ENCODE data around the gene NEMP2.
"Not testable (repeated sequence)": the region's sequence is repeated elsewhere in the genome, so short reads cannot be mapped to it uniquely, and the experiment has no call there.

Gene NEMP2

GRCh38 chr2:190488516-190489233, 45.8 kb downstream of the NEMP2 start:
- DNase-seq, result no peak

DNA sequence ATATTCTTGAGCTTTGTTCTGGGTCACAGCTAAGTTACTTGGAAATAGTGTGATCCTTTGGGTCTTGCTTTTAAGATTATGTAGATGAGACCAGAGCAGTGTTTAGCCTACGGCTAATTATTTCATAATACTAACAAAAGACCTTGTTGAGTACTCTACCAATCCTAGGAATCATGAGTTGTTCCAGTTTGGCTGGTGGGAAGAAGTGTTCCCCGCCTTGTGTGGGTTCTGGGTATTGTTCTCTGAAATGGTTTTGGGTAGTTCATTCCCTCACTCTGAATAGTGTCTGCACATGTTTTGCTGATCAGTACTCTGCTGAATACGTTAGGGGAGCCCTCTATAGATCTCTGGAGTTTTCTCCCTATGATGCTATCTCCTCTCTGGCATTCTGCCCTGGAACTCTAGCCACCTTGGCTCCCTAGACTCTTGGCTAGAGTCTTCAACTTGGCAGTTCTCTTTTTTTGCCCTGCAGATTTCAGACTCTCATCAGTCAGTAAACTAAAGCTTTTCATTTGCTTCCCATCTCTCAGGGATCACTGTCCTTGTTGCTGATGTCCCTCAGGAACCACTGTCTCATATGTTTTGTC, 48.4 kb downstream of the NEMP2 start:
- DNase-seq, result no peak

- no peak for DNase-seq
Measured at GRCh38 chr2:190482451-190482850, 52.1 kb downstream of the NEMP2 start.

DNA sequence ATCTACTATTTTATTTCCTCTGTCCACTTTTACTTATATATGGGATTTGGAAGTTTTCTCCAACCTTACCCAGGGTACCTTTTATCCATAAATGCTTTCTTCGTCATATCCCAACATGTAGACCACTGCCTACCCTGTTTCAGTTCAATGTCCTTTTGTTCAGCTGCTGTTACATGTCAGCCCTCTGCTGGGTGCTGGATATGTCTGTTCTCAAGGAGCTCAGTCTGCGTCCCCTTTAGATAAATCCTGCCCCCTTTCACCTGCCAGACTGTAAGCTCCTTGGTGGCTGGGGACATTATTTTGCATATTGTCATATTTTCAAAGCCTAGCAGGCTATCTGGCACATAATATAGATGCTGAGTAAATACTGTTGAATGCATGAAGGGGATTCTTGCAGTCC, 53.2 kb downstream of the NEMP2 start:
- no peak for DNase-seq

DNA sequence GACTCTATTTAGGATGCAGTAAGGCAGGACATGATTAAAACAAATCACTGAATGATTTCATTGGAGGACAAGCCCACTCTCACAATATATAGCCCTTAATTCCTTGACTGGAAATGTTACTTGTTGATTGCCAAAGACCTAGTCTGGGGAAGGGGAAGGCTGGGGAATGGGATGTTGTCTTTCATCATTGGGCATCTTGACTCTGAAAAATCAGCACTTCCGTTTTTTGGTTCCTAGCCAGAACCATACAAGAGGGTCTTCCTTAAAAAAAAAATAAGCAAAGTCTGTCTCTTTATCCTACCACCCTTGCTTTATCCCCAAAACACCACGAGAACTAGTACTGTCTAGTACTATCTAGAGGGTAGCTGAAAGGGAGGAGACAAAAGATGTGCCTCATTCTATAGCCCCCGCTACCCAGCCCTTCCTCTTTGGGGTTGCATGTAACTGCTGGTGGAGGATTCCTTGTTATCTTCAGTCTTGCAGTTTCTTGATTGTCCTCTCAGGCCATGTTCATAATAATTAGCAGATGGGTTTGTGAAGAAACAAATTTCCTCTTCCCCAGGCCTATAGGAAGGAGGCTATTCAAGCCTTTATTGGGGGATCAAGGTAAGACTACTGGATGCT, 55.8 kb downstream of the NEMP2 start:
- peak; percentile 72 for DNase-seq

DNA sequence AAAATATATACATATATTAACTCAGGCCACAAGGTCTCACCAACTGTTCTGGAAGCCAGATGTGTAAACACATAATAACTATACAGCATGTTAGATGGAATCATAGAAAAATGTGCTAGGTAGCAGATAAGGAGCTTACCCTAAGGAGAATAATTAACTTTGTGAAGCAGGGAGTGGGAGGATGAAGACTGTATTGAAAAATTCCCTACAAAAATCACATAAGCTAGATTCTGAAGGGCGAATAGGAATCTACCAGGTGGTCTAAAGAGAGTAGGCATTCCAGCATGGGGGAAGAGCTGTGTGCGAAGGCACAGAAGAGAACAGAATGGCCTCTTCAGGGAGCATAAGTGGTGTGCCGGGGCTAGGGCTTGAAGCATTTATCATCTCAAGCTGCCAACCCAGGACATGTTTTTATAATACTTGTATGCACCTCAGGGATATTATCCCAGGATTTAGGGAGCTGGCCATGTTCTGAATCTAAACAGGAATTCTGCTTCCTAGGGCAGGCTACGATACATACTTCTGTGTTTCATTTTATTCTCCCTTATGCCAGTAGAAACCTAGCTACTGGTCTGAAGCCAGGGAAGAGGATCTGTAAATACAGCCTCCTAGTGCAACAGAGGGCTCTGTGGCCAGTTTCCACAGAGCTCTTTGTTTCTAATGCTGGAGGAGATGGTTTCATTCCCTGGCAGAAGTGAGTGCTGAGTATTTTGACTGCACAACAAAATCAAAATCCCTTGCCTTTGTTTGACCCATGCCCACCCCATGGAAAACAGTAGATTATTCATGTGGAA, 56.7 kb downstream of the NEMP2 start:
- peak; percentile 69 for DNase-seq

GRCh38 chr2:190470256-190470826, 64.2 kb downstream of the NEMP2 start:
- no peak for DNase-seq

DNA sequence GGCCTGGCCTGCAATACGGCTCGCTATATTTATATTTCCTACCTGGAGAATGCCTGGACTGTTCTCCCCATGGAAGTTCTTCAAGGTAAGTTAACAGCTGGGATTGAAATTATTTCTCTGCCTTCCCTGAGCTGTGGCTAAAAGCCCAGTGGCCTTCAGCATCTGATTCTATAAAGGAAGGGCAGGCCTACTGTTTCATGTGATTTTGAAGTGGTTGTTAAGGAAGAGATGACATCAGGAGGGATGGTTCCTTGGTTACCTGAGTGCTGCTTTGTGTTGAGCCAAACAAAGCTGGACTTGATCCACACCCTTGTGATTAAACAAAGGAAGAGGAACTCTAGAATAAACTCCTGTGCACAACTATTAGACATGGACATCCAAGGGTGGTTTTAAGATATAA, 64.8 kb downstream of the NEMP2 start:
- peak; percentile 61 for DNase-seq

- peak; percentile 95 for DNase-seq
Measured at GRCh38 chr2:190468814-190469569, 65.5 kb downstream of the NEMP2 start.

GRCh38 chr2:190468354-190468753, 66.2 kb downstream of the NEMP2 start:
- DNase-seq, result not testable (repeated sequence)

- no peak for DNase-seq
Measured at GRCh38 chr2:190467575-190468083, 66.9 kb downstream of the NEMP2 start.

DNA sequence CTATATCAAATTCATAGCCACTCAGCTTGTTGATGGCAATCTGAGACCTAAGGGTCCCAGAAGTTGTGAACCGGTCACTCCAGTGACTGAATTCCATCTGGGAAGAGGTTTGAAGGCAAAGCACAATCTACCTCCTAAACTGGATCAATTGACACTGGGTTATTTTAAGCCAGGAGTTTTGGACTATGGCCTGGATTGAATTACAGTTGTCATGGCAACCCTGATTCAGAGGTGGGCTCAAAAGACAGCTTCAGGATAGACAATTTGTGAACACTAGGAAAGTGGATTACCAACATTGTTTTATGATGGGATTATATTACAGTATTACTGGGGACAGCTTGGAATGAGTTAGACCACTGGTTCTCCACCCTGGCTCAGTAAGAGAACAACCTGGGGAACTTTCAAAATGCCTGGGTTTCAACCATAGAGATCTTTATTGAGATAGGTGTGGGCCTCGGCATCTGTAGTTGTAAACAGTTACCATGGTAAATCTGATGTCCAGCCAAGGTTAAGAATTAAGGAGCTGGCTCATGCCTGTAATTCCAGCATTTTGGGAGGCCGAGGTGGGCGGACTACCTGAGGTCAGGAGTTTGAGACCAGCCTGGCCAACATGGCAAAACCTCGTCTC, 67.6 kb downstream of the NEMP2 start:
- DNase-seq, result no peak

GRCh38 chr2:190465060-190465459, 69.5 kb downstream of the NEMP2 start:
- DNase-seq, result peak; percentile 28

GRCh38 chr2:190462611-190463010, 71.9 kb downstream of the NEMP2 start:
- peak; percentile 64 for DNase-seq

DNA sequence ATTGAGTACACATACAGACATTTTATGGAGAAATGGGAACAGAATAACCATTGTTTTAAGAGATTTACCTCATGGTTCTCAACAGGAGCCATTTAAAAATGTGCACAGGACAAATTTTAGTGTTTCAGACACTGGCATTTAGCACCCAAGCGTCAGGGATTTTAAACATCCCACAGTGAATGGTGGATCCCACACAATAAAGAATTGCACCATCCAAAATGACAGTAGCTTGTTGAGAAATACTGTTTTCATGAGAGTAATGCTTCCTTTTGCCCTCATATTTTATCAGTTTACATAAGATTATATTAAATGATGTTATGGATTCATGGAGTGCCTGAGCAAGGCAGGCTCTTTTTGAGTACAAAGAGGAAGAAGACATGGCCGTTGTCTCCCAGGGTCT, 72.3 kb downstream of the NEMP2 start:
- no peak for DNase-seq

GRCh38 chr2:190460487-190460886, 74.0 kb downstream of the NEMP2 start:
- DNase-seq, result no peak

DNA sequence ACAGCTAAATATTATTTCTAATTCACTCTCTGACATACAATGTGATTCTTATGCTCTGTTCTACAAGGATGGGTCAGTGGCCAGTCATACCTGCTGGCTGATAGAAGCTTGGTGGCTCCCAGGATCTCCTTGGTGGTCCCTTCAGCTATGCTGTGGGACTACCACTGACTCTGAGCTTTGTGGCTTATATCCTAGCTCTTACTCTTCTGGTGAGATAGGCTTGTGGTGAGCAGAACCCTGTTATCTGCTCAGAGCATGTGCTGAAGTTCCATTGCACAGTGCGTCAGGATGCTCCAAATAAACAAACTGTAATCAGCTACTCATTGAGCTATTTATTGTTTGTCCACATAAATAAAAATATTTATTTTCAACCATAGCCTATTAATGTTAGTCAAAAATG, 74.6 kb downstream of the NEMP2 start:
- DNase-seq, result peak; percentile 95

DNA sequence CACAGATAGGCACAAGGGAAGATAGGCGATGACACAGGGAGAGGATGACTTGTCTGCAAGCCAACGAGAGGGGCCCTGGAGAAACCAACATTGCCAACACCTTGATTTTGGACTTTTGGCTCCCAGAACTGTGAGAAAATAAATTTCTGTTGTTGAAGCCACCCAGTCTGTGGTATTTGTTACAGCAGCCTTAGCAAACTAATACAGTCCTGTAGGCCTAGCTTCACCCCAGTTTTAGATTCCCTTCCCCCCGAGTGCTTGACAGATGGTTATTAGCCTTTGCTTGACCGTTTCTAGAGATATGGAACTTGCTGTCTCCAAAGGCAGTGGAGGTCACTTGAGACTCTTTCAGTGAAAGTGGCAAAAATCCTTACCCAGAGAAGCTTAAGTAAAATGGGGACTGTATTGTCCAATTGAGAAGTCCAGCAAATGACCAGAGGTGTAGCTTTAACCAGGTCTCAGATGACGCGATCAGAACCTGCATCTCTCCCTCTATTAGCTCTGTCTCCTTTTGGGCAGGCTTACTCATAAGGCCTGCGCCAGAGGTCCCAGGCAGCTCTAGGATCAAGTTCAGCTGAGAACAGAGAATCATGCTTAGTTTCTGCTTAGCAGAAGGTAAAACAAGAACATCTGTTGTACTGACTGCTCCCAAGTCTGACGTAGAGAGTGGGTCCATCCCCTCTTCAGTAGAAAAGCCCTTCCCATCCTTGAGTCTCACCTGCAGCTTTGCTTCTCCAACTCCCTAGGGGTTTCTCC, 76.0 kb downstream of the NEMP2 start:
- no peak for DNase-seq

DNA sequence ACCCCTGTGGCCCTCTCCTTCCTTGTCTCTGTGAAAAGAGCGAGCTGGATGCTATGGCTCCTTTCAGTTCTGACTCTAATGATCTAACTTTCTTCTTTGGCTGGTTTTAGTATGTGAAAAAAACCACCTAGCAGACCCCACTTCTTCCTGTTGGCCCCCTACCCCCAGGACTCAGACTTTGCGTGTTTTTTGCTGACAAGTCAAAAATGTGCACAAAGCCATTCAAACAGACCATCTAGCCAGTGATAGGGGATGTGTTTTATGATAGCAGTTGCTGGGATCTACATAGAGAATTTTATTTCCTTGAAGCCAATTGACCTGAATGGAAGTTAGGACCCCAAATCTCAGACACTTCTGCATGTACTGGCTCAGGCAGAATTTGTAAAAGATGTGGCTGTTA, 77.3 kb downstream of the NEMP2 start:
- DNase-seq, result no peak

DNA sequence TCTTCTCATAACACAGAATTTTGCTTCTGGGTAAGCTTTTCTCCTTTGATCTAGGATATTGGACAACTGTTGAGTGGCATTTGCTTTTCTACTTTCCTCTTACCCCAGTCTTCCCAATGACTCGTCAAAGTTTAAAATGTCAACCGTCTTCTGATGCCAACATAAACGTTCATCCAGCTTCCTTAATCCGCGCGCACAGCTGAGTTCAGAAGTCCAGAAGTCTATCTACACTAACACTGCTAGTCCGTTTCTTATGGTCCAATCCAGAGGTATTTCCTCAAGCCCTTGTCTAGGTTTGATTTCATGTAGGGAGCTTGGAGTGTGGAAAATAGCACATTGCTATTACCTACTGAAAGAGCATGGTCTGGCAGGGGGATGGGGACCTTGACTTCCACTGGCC, 77.7 kb downstream of the NEMP2 start:
- DNase-seq, result no peak

Measured in hematopoietic multipotent progenitor cell treated with erythropoietin and hydrocortisone succinate and interleukin-3 and kit ligand, for 4 days (in vitro differentiated cells).